Chondrocyte (in vitro differentiated cells): Measurements from ENCODE around the gene ADIPOR2. TPM values are rescaled to one million over a fixed set of nuclear protein-coding genes. Genes with fewer than 3 reads are reported as not detected.

Experiments
- DNase-seq: peaks from one replicate; pipeline ENCODE4 v3.0.0; 2021; ENCODE audit warnings: mixed read lengths, low spot score
- H3K27ac Mint-ChIP-seq: one replicate; pipeline ENCODE4 v1.8.0; 2021; ENCODE audit warnings: mild to moderate bottlenecking, moderate library complexity, mixed read lengths; ENCODE audit not compliant: unreplicated experiment
- H3K27me3 Mint-ChIP-seq: 2 replicates; pipeline ENCODE4 v1.8.0; 2021; ENCODE audit warnings: low read depth, mixed read lengths
- H3K36me3 Mint-ChIP-seq: 2 replicates; pipeline ENCODE4 v1.8.0; 2021; ENCODE audit warnings: low read depth, mixed read lengths
- H3K4me1 Mint-ChIP-seq: 2 replicates; pipeline ENCODE4 v1.8.0; 2021; ENCODE audit warnings: low read depth, mild to moderate bottlenecking, mixed read lengths
- H3K4me3 Mint-ChIP-seq: one replicate; pipeline ENCODE4 v1.8.0; 2021; ENCODE audit warnings: mild to moderate bottlenecking, moderate library complexity, mixed read lengths; ENCODE audit not compliant: unreplicated experiment
- H3K9me3 Mint-ChIP-seq: 2 replicates; pipeline ENCODE4 v1.8.0; 2021; ENCODE audit warnings: low read depth, mixed read lengths
- CTCF ChIP-seq: fragments of 200-600 bp; sonication (generic); IDR thresholded peaks from 2 replicates; pipeline ENCODE4 v1.5.0; 2021; ENCODE audit warnings: antibody characterized with exemption, mild to moderate bottlenecking, moderate library complexity
- total RNA-seq: library from RNA; stranded (reverse); gene quantifications from 3 replicates; pipeline ENCODE4 v1.2.1, GENCODE V29; 2021

Gene ADIPOR2
- total RNA-seq, 1 donor from 2014 or later: 35.6 TPM

GRCh38 chr12:1797011-1797901 is 106.4 kb downstream of the ADIPOR2 start:
- DNase-seq: peak; percentile 89
- H3K4me1 Mint-ChIP-seq: peaks cover 30% of the 10 kb centered on the region
- H3K36me3 Mint-ChIP-seq: no peaks in the 10 kb centered on the region
- no peaks in the 10 kb centered on the region for H3K9me3 Mint-ChIP-seq
- no peak for TF ChIP-seq CTCF
- H3K4me3 Mint-ChIP-seq: no peak overlapping the region
- no peak overlapping the region for H3K27ac Mint-ChIP-seq
- no peaks in the 10 kb centered on the region for H3K27me3 Mint-ChIP-seq

- H3K36me3 Mint-ChIP-seq: no peaks in the 10 kb centered on the region
- no peaks in the 10 kb centered on the region for H3K9me3 Mint-ChIP-seq
- TF ChIP-seq CTCF: no peak
- no peaks in the 10 kb centered on the region for H3K27me3 Mint-ChIP-seq
- no peak overlapping the region for H3K27ac Mint-ChIP-seq
- H3K4me3 Mint-ChIP-seq: no peak overlapping the region
- H3K4me1 Mint-ChIP-seq: peaks cover 22% of the 10 kb centered on the region
- peak; percentile 90 for DNase-seq
Measured at GRCh38 chr12:1797991-1798640, 107.2 kb downstream of the ADIPOR2 start.

GRCh38 chr12:1798641-1799020 is 107.8 kb downstream of the ADIPOR2 start:
- Mint-ChIP-seq H3K27ac (no peak overlapping the region), H3K9me3 (no peaks in the 10 kb centered on the region), H3K36me3 (no peaks in the 10 kb centered on the region), H3K4me3 (no peak overlapping the region), H3K4me1 (peaks cover 21% of the 10 kb centered on the region), H3K27me3 (no peaks in the 10 kb centered on the region)
- no peak for TF ChIP-seq CTCF
- peak; percentile 86 for DNase-seq

GRCh38 chr12:1799051-1799881 is 108.4 kb downstream of the ADIPOR2 start:
- peak; percentile 72 for DNase-seq
- Mint-ChIP-seq H3K36me3 (no peaks in the 10 kb centered on the region), H3K4me3 (no peak overlapping the region), H3K9me3 (no peaks in the 10 kb centered on the region), H3K4me1 (peaks cover 23% of the 10 kb centered on the region), H3K27ac (no peak overlapping the region), H3K27me3 (no peaks in the 10 kb centered on the region)
- no peak for TF ChIP-seq CTCF

GRCh38 chr12:1799882-1800400 is 109.1 kb downstream of the ADIPOR2 start:
- no peak for TF ChIP-seq CTCF
- peak; percentile 86 for DNase-seq
- no peak overlapping the region for H3K27ac Mint-ChIP-seq
- H3K9me3 Mint-ChIP-seq: no peaks in the 10 kb centered on the region
- H3K36me3 Mint-ChIP-seq: no peaks in the 10 kb centered on the region
- no peaks in the 10 kb centered on the region for H3K27me3 Mint-ChIP-seq
- no peak overlapping the region for H3K4me3 Mint-ChIP-seq
- H3K4me1 Mint-ChIP-seq: peaks cover 29% of the 10 kb centered on the region
